Renal cortical epithelial cell (primary cell): Measurements from ENCODE around the gene MPV17. TPM values are rescaled to one million over a fixed set of nuclear protein-coding genes. Genes with fewer than 3 reads are reported as not detected.

ENCODE experiments used
- DNase-seq: peaks from one replicate; pipeline ENCODE4 v3.0.0-alpha.2; 2011; ENCODE audit warnings: low read depth
- total RNA-seq: library from RNA; depleted of rRNA; stranded (reverse); fragments of >200 nt; gene quantifications from 2 replicates; pipeline ENCODE4 v1.2.3, GENCODE V29; 2014

The MPV17 gene
- total RNA-seq, 1 donor from 2014 or later, result 42.6 TPM

GRCh38 chr2:27265536-27265870 lies 57.4 kb downstream of the MPV17 start:
- no peak for DNase-seq

DNA sequence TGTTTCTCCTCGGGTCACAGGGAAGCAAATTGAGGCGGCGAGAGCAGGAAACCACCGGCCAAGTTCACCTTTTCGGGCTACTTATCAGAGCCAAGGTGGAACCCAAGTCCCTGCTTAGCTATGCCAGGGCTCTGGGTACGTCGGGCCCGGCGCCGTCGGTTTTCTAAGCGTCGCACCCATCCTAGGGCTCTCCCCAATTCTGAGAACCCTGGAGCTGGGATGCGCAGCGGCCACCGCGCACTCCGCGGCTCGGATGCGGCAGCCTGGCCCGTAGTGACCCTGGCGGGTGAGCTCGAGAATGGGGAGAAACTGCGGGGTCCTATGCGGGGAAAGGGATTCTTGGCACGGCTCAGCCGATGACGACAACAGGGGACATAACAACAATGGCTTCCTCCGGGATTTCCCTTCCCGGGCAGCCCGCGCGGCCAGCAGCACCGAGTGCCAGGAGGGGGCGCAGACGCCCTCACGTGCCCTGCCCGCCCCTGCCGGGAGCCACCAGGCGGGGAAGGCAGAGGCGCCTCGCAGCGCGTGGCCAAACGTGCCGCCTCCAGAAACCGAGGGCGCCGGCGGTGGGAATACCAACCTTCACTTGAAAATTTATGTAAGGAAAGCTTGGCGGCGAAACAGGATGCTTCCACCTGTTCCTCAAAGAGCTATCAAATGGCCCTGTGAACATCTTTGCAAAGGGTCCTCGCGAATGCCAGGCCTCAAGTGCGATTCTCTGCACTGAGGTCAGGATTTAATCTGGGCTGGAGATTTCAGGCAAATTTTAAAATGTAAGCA lies 58.0 kb downstream of the MPV17 start:
- DNase-seq, result no peak

DNA sequence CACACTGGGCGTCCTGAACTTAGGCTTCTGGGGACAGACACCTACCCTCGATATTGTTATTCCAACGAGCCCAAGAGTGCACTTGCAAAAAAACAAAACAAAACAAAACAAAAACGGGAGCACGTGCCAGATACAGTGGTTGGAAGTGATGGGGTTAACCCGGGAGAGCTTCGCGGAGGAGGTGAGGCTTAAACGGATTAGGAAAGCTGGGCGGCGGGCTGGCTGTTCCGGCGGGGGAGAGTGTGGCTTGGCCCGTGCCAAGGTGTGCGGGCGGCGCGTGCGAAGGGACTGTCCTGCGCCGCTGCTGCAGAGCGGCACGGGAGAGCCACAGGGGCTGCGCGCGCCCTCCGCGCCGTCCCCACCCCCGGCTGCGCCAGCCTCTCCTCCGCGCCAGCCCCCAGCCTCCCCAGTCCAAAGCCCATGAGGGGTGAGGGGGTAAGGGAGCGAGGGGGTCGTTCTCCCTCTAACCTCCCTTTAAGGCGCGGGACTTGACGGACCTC lies 58.6 kb downstream of the MPV17 start:
- no peak for DNase-seq

- DNase-seq, result no peak
Observed at GRCh38 chr2:27263287-27264252, 59.3 kb downstream of the MPV17 start.

GRCh38 chr2:27262379-27263286 lies 60.3 kb downstream of the MPV17 start, which contains the start of gene SLC30A3:
TSS of gene SLC30A3 (minus strand) at chr2:27263047. CDS start at chr2:27262906, 141 bp downstream.
- no peak for DNase-seq

DNA sequence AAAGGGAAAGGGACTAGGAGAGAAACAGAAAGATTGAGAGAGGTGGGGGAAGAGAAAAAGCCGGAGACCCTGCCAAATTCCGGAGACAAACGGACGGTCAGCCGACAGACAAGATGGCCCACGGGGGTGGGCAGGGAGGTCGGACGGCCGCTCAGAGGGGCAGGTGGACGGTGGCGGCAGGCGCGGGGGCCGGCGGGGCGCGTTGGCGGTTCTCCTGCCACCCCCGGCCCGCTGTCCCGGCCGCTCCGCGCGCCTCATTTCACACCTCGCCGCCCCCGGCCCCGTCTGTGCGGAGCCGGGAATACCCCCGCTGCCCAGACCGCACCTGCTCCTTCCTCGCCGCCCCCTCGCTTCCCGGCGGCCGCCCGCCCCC lies 61.0 kb downstream of the MPV17 start:
- no peak for DNase-seq

GRCh38 chr2:27261241-27261925 lies 61.5 kb downstream of the MPV17 start:
- DNase-seq, result no peak

Other genes with a start within 250 kb of the MPV17 start
- 0.30 and 0.69 TPM in 2 replicates for gene EMILIN1, start 244.5 kb downstream of the MPV17 start, total RNA-seq
- 1.1 and 3.0 TPM in 2 replicates for gene KHK, start 236.3 kb downstream of the MPV17 start, total RNA-seq
- gene CGREF1, start 204.0 kb downstream of the MPV17 start, total RNA-seq, result 0.20 and 1.6 TPM in 2 replicates
- 0.10 TPM in 1 of 2 replicates, not detected in the other for gene ABHD1, start 199.3 kb downstream of the MPV17 start, total RNA-seq
- gene PREB, start 188.5 kb downstream of the MPV17 start, total RNA-seq, result 37.5 and 53.0 TPM in 2 replicates
- not detected in 2 replicates for gene PRR30, start 183.7 kb downstream of the MPV17 start, total RNA-seq
- not detected in 2 replicates for gene TCF23, start 174.1 kb downstream of the MPV17 start, total RNA-seq
- 101 and 131 TPM in 2 replicates for gene ATRAID, start 111.1 kb downstream of the MPV17 start, total RNA-seq
- 29.3 and 36.8 TPM in 2 replicates for gene SLC5A6, start 110.8 kb downstream of the MPV17 start, total RNA-seq
- 23.4 and 53.5 TPM in 2 replicates for gene CAD, start 105.7 kb downstream of the MPV17 start, total RNA-seq
- 0.10 TPM in 1 of 2 replicates, not detected in the other for gene SLC30A3, start 60.0 kb downstream of the MPV17 start, total RNA-seq
- not detected in 2 replicates for gene DNAJC5G, start 47.7 kb downstream of the MPV17 start, total RNA-seq
- gene TRIM54, start 40.7 kb downstream of the MPV17 start, total RNA-seq, result 0.17 TPM in 1 of 2 replicates, not detected in the other
- gene UCN, start 14.7 kb downstream of the MPV17 start, total RNA-seq, result 0.70 TPM in 1 of 2 replicates, not detected in the other
- 32.1 and 40.2 TPM in 2 replicates for gene GTF3C2, start 33.7 kb upstream of the MPV17 start, total RNA-seq
- gene EIF2B4, start 47.2 kb upstream of the MPV17 start, total RNA-seq, result 26.9 and 27.8 TPM in 2 replicates
- gene SNX17, start 47.5 kb upstream of the MPV17 start, total RNA-seq, result 94.9 and 125 TPM in 2 replicates
- gene ZNF513, start 57.6 kb upstream of the MPV17 start, total RNA-seq, result 9.2 and 11.3 TPM in 2 replicates
- 113 and 119 TPM in 2 replicates for gene PPM1G, start 86.5 kb upstream of the MPV17 start, total RNA-seq
- 117 and 126 TPM in 2 replicates for gene NRBP1, start 105.5 kb upstream of the MPV17 start, total RNA-seq
- gene KRTCAP3, start 119.3 kb upstream of the MPV17 start, total RNA-seq, result 0.85 and 3.5 TPM in 2 replicates
- gene IFT172, start 166.6 kb upstream of the MPV17 start, total RNA-seq, result 12.2 and 34.6 TPM in 2 replicates
- gene FNDC4, start 172.1 kb upstream of the MPV17 start, total RNA-seq, result 25.6 and 30.4 TPM in 2 replicates
- gene GCKR, start 173.7 kb upstream of the MPV17 start, total RNA-seq, result 1.4 and 1.6 TPM in 2 replicates